Measurements from ENCODE around the gene AQP11. TPM values are rescaled to one million over a fixed set of nuclear protein-coding genes. Genes with fewer than 3 reads are reported as not detected.
"Not testable (repeated sequence)": the region's sequence is repeated elsewhere in the genome, so short reads cannot be mapped to it uniquely, and the experiment has no call there.

The AQP11 gene
- total RNA-seq, 2 donors from 2014 or later: 6.9 to 16.6 TPM

DNA sequence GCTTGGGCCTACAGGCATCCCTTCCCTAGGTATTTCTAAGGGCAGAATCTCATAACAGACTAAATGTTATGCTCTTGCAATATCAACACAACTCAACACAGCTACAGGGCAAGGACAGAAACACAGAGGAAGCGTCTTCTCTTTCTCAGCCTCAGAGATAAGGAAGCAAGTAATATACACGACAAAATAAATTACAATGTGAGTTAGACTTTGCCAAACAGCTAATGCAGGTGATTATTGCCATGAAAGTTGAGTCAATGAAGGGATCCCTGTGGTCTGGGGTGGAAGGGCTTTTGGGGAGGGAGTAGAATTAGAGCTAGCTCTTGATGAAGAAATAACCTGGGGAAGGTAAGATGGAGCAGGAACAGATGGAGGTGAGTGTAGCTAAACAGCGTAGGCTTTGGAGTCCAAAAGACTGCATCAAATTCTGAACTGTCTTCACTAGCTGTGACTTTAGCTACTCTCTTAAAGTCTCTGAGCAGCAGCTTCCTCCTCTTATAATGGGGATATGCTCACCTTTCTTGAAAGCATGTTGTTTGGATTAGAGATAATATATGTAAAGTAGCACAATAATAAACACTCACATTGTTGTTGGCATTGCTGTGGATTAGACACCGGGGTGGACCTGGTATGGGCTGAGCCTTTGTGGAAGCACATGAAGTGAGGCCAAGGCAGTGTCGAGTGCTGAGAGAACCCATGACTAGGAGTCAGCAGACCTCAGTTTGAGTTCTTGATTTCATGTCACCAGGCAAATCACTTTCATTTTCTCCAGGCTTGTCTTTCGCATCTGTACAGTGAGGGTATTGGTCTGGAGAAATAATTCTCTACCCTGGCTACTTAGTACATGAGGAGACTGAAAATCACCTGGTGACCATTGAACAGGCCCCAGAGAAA lies 41.0 kb upstream of the AQP11 start:
- no peaks in the 10 kb centered on the region for H3K9me3 ChIP-seq
- H3K4me3 ChIP-seq: no peak overlapping the region
- intact Hi-C loops (cut with DNase I): no loop called here
- no peaks in the 10 kb centered on the region for H3K36me3 ChIP-seq
- H3K4me1 ChIP-seq (replicated peaks): no peaks in the 10 kb centered on the region
- WGBS: 76% methylated on average over 6 of the region's 6 CpGs
- H3K27ac ChIP-seq: no peak overlapping the region
- TF ChIP-seq POLR2A (IDR thresholded peaks at IDR 0.05): no peak
- no peak for TF ChIP-seq POLR2AphosphoS5 (IDR thresholded peaks at IDR 0.05)
- TF ChIP-seq, protein P1, sequence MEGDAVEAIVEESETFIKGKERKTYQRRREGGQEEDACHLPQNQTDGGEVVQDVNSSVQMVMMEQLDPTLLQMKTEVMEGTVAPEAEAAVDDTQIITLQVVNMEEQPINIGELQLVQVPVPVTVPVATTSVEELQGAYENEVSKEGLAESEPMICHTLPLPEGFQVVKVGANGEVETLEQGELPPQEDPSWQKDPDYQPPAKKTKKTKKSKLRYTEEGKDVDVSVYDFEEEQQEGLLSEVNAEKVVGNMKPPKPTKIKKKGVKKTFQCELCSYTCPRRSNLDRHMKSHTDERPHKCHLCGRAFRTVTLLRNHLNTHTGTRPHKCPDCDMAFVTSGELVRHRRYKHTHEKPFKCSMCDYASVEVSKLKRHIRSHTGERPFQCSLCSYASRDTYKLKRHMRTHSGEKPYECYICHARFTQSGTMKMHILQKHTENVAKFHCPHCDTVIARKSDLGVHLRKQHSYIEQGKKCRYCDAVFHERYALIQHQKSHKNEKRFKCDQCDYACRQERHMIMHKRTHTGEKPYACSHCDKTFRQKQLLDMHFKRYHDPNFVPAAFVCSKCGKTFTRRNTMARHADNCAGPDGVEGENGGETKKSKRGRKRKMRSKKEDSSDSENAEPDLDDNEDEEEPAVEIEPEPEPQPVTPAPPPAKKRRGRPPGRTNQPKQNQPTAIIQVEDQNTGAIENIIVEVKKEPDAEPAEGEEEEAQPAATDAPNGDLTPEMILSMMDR (IDR thresholded peaks at IDR 0.05): no peak
- DNase-seq (ENCODE audit: low spot score): no peak
- H3K27me3 ChIP-seq (replicated peaks; ENCODE audit: insufficient read depth): no peaks in the 10 kb centered on the region

DNA sequence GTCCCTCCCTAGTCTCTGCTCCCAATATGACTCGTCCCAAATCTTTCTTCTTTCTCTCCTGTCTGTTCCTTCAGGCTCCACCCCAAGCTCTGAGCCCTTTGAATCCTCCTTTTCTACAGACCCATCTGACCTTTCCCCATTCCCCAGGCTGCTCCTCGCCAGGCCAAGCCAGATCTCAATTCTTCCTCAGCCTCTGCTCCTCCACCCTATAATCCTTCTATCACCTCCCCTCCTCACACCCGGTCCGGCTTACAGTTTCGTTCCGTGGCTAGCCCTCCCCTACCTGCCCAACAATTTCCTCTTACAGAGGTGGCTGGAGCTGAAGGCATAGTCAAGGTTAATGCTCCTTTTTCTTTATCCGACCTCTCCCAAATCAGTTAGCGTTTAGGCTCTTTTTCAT lies 38.3 kb upstream of the AQP11 start:
- not testable (repeated sequence) for DNase-seq (ENCODE audit: low spot score); H3K4me3 ChIP-seq; H3K27ac ChIP-seq; H3K9me3 ChIP-seq; H3K27me3 ChIP-seq (replicated peaks; ENCODE audit: insufficient read depth); H3K36me3 ChIP-seq; H3K4me1 ChIP-seq (replicated peaks)
- 89% methylated on average over 8 of the region's 8 CpGs for WGBS
- intact Hi-C loops (cut with DNase I): loop anchor here (5.0 kb wide), 1 partner anchor 359 kb away; no protein-coding TSS in a partner anchor

GRCh38 chr11:77557553-77557952 lies 32.2 kb upstream of the AQP11 start:
- no peaks in the 10 kb centered on the region for H3K27me3 ChIP-seq (replicated peaks; ENCODE audit: insufficient read depth)
- H3K4me3 ChIP-seq: no peak overlapping the region
- no peaks in the 10 kb centered on the region for H3K4me1 ChIP-seq (replicated peaks)
- intact Hi-C loops (cut with DNase I): loop anchor here (5.0 kb wide), 1 partner anchor 430 kb away; the partner anchor contains the start of gene MYO7A
- TF ChIP-seq POLR2A (IDR thresholded peaks at IDR 0.05) (no peak), POLR2AphosphoS5 (IDR thresholded peaks at IDR 0.05) (no peak)
- TF ChIP-seq, protein P1 (IDR thresholded peaks at IDR 0.05): peak in 1 of 4 experiments; percentile 20
- WGBS: 58% methylated on average over 5 of the region's 5 CpGs
- no peaks in the 10 kb centered on the region for H3K36me3 ChIP-seq
- H3K9me3 ChIP-seq: no peaks in the 10 kb centered on the region
- no peak overlapping the region for H3K27ac ChIP-seq
- DNase-seq (ENCODE audit: low spot score): no peak

GRCh38 chr11:77558380-77558779 lies 31.4 kb upstream of the AQP11 start:
- DNase-seq (ENCODE audit: low spot score): no peak
- Histone ChIP-seq H3K27ac (no peak overlapping the region), H3K4me3 (no peak overlapping the region), H3K4me1 (replicated peaks) (no peaks in the 10 kb centered on the region), H3K27me3 (replicated peaks; ENCODE audit: insufficient read depth) (no peaks in the 10 kb centered on the region), H3K9me3 (no peaks in the 10 kb centered on the region), H3K36me3 (no peaks in the 10 kb centered on the region)
- intact Hi-C loops (cut with DNase I): loop anchor here (5.0 kb wide), 1 partner anchor 431 kb away; the partner anchor contains the start of gene MYO7A
- 70% methylated on average over 4 of the region's 4 CpGs for WGBS
- TF ChIP-seq POLR2A (IDR thresholded peaks at IDR 0.05): no peak
- TF ChIP-seq, protein P1 (IDR thresholded peaks at IDR 0.05): no peak
- TF ChIP-seq POLR2AphosphoS5 (IDR thresholded peaks at IDR 0.05): no peak

GRCh38 chr11:77559686-77560401 lies 29.9 kb upstream of the AQP11 start:
- 60% methylated on average over 6 of the region's 6 CpGs for WGBS
- H3K36me3 ChIP-seq: no peaks in the 10 kb centered on the region
- intact Hi-C loops (cut with DNase I): loop anchor here (5.0 kb wide), 1 partner anchor 433 kb away; the partner anchor contains the start of gene MYO7A
- no peak overlapping the region for H3K27ac ChIP-seq
- no peak for DNase-seq (ENCODE audit: low spot score)
- no peak overlapping the region for H3K4me3 ChIP-seq
- H3K9me3 ChIP-seq: no peaks in the 10 kb centered on the region
- TF ChIP-seq, protein P1 (IDR thresholded peaks at IDR 0.05): no peak
- TF ChIP-seq POLR2AphosphoS5 (IDR thresholded peaks at IDR 0.05) (peak; percentile 12), POLR2A (IDR thresholded peaks at IDR 0.05) (no peak)
- no peaks in the 10 kb centered on the region for H3K27me3 ChIP-seq (replicated peaks; ENCODE audit: insufficient read depth)
- H3K4me1 ChIP-seq (replicated peaks): no peaks in the 10 kb centered on the region
